SIG-M5 (cell line): ENCODE results near the gene PLEKHH1.
"Not testable (repeated sequence)": the region's sequence is repeated elsewhere in the genome, so short reads cannot be mapped to it uniquely, and the experiment has no call there.

Experiments used
- DNase-seq: peaks from one replicate; lab custom pipeline; 2025; lab: John Stamatoyannopoulos, UW

The PLEKHH1 gene

DNA sequence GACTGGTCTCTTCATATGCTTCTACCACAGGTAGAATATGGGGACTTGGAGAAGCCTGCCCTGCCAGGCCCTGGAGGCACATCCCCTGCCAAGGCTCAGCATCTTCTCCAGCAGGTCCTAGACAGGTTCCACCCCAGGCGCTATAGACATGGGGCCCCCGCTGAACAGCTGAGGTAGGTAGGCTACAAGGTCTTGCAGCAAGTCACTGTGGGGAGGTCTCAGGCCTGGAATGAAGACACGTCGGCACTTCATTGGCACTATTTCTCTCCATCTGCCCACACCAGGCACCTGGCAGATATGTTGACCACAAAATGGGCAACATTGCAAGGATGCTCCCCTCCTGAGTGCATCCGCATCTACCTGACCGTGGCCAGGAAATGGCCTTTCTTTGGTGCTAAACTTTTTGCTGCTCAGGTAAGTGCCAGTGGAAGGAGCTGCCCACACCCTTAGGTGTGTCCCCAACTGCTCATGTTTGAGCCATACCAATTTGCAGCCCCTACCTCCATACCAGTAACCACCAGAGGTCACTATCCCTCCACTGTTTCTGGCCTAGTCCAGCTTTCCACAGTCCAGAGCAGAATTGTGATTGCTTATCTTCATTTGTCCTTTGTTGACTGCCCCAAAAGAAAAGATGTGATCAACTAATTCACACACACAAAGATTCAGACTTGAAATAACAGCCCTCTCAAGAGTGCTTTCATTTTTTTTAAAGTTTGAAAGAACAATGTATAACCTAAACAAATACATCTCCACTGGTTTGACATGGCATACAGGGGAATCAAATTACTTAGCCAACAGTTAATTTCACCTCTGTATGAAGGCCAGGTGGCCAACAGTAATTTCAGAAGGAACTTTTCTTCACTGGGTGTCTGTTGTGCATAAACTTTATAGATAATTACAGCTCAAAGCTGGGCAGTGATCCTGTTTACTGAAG lies 50.9 kb downstream of the PLEKHH1 start:
- DNase-seq: no peak

- DNase-seq: no peak
These were observed 51.9 kb downstream of the PLEKHH1 start for GRCh38 chr14:67584978-67585377.

DNA sequence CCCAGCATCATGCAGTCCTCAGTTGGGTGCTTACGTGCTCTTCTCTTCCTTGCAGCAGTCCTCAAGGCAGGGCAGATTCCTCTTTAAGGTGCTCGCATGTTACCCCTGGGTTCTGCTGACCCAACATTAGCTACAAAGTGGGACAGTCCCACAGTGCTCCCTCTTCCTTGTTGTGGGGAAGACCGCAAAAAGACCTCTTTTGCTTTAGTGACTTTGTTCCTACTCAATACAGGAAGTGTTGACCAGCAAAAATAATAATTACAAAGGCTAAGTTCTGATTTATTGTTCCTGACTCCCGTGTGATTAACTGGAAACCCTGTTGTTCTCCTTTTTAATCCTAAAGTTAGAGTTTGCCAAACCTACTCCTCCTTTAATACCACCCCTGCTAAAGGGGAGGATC lies 53.3 kb downstream of the PLEKHH1 start:
- DNase-seq: no peak

GRCh38 chr14:67589204-67589770 lies 56.2 kb downstream of the PLEKHH1 start:
- DNase-seq: no peak

- not testable (repeated sequence) for DNase-seq
These were observed 60.6 kb downstream of the PLEKHH1 start for GRCh38 chr14:67593650-67594049.

DNA sequence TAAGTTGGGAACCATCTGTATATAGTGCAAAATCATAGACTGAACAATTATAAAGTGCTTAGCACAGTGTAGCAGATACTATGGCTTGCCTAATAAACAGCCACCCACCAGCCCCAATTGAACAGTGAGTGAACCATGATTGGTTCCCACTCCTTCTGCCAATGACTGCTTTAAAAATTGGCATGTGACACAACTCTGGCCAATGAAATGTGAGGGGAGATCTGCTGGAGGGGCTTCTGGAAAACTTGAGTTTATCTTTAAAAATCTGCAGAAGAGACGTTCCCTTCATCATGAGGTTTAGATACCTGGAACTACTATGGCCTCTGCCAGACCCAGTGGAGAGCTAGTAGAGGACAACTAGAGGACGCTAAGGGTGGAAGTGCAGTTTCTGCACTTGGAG lies 62.3 kb downstream of the PLEKHH1 start:
- DNase-seq: no peak

- DNase-seq: no peak
These were observed 66.8 kb downstream of the PLEKHH1 start, which contains the start of gene PIGH for GRCh38 chr14:67599698-67600561. PIGH (minus strand) TSS chr14:67600268; CDS start chr14:67600203, 65 bp downstream.

DNA sequence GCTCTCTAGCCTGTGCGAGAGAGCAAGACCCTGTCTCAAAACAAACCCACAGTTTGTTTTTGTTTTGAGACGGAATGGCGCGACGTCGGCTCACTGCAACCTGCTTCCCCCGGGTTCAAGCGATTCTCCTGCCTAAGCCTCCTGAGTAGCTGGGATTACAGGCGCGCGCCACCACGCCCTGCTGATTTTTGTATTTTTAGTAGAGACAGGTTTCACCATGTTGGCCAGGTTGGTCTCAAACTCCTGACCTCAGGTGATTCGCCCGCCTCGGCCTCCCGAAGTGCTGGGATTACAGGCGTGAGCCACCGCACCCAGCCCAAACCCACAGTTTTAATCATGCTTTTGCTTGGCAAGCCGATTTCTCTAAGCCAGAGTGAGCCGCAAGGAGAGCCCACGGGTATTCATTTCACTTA lies 67.5 kb downstream of the PLEKHH1 start:
- not testable (repeated sequence) for DNase-seq

DNA sequence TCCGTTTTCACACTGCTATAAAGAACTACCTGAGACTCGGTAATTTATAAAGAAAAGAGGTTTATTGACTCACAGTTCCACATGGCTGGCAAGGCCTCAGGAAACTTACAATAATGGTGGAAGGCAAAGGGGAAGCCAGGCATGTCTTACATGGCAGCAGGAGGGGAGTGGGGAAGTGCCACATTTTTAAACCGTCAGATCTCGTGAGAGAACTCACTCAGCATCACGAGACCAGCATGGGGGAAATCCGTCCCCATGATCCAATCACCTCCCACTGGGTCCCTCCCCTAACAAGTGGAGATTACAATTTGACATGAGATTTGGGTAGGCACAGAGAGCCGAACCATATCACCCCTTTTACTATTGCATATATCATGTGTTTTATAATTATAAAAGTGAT lies 69.0 kb downstream of the PLEKHH1 start:
- DNase-seq: no peak

- DNase-seq: no peak
These were observed 70.0 kb downstream of the PLEKHH1 start for GRCh38 chr14:67602995-67603545.

- DNase-seq: no peak
These were observed 74.6 kb downstream of the PLEKHH1 start for GRCh38 chr14:67607646-67608045.

- no peak for DNase-seq
These were observed 76.7 kb downstream of the PLEKHH1 start for GRCh38 chr14:67609642-67610310.

- no peak for DNase-seq
These were observed 77.4 kb downstream of the PLEKHH1 start for GRCh38 chr14:67610491-67610890.

DNA sequence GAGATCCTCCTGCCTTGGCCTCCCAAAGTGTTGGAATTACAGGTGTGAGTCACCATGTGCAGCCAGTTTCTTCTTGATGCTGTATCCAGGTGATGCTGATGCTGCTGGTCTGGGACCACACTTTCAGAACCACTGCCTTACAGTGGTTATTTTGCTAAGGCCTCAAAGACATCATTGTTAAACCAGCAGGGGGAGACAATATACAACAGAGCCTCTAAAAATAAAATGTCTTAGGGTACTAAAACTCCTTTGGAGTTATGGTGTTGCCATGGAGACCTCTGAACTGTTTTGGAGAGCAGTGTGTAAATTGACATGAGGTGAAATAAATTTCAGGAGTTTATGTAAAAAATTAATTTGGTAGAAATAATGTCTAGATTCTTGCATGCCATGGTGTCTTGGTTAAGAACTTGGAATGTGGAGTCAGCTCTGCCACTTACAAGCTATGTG lies 85.5 kb downstream of the PLEKHH1 start:
- peak; percentile 8 for DNase-seq

GRCh38 chr14:67619446-67620216 lies 86.5 kb downstream of the PLEKHH1 start, which contains the start of gene ARG2:
ARG2 (plus strand) TSS chr14:67619920; CDS start chr14:67619978, 58 bp downstream.
- DNase-seq: peak; percentile 18

DNA sequence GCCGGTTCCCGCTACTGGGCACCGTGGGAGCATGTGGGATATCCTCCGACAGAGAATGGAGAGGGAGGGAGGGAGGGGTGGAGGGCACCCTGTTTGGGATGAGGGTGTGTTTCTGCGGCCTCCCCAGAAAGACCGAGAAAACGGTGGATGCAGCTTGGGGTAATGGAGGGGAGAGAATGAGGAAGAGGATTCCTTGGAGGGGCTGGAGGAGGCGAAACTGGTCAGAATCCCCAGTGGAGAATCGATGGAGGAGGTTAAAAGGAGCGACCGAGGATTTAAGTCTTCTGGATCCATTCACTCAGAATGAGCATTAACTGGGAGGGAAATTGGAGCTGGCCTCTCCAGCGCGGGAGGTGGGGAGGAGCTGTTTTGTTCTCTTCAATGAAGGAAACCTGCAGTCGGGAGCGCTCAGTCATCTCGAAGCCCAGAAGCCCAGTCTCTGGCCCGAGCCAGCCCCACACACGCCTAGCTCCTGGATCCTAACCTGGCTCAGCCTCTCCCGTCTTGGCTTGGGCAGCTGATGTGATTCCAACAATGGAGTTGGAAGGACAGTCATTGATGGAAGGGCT lies 87.2 kb downstream of the PLEKHH1 start:
- no peak for DNase-seq

DNA sequence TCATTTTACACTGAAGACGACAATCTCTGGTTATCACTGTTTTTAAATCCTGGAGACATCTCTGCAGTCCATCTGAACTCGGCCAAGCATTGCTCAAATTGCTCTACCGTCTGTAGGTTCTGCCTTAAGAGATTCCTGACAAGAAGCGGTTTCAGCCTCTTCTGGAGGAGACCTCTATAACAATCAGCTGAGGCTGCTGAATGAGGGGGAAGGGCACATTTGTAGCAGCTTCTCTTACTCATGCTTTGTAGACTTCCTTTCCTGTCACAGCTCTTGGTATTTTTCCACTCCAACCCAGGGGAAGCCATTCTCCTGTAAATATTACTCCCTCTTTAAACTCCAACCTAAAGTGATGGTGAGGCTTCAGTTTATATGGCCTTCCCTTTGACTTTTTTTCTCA lies 89.6 kb downstream of the PLEKHH1 start:
- no peak for DNase-seq

DNA sequence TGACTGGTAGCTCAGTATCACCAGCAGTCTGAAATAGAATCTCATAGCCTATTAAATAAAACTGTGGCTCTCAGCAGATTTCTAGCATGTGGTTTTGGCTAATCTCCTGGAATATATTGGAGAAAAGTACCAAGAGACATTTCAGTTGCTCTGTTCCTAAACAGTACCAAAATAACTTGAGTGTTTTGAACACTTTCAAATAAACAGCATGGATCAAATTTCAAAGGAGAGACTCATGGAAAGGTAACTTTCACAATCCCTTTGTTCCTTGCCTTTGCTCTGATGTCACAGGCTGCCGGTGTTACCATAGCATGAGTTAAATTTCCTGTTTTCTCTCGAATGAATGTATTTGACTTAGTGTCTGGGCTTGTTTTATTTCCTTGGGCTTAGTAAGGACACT lies 90.0 kb downstream of the PLEKHH1 start:
- no peak for DNase-seq

GRCh38 chr14:67626131-67626530 lies 93.0 kb downstream of the PLEKHH1 start:
- DNase-seq: not testable (repeated sequence)

DNA sequence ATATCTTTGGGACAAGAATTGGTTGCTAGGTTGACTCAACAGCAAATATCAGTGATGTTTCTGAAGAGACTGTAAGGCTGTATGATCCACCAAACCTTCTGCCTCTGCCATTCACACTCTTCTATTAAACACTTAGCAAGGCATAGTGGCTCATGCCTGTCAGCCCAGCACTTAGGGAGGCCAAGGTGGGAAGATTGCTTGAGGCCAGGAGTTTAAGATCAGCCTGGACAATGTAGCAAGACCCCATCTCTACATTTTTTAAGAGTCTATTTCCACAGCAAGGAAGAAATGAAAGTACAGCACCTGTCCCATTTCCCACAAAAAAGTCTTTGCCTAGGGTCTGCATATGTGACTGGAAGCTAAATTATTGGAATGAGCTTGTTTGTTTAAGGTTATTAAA lies 94.4 kb downstream of the PLEKHH1 start:
- no peak for DNase-seq
